OCI-LY3 (cell line): Measurements from ENCODE around the gene ADAMTS2.

Experiments
- H2AFZ ChIP-seq: fragments of 200-600, 300-600 bp; shearing (Covaris generic); 2 replicates; pipeline ENCODE4 v1.6.0; 2014; ENCODE audit warnings: antibody characterized with exemption, low read depth, low read length
- H3K27ac ChIP-seq: fragments of 200-600, 300-600 bp; sonication (generic); 2 replicates; pipeline ENCODE4 v1.5.1; 2014; ENCODE audit warnings: mild to moderate bottlenecking, low read length, moderate library complexity, mixed read lengths
- H3K27me3 ChIP-seq: fragments of 200-600, 300-600 bp; sonication (generic); 2 replicates; pipeline ENCODE4 v1.6.1; 2014; ENCODE audit warnings: low read depth, low read length, mixed read lengths
- H3K36me3 ChIP-seq: fragments of 200-600, 300-600 bp; sonication (generic); replicated peaks from 2 replicates; pipeline ENCODE3; 2014; ENCODE audit warnings: low read depth, low read length, mixed read lengths
- H3K4me1 ChIP-seq: fragments of 300-600, 200-600 bp; sonication (generic); 2 replicates; pipeline ENCODE4 v1.6.1; 2014; ENCODE audit warnings: low read length, mixed read lengths
- H3K4me2 ChIP-seq: fragments of 200-600, 300-600 bp; sonication (generic); 2 replicates; pipeline ENCODE4 v1.6.1; 2014; ENCODE audit warnings: low read length, mixed read lengths
- H3K4me3 ChIP-seq: fragments of 300-600, 200-600 bp; sonication (generic); 2 replicates; pipeline ENCODE4 v1.5.1; 2014; ENCODE audit warnings: antibody characterized with exemption, mild to moderate bottlenecking, low read length, moderate library complexity
- H3K79me2 ChIP-seq: fragments of 300-600, 200-600 bp; shearing (Covaris generic); 2 replicates; pipeline ENCODE4 v1.6.1; 2014; ENCODE audit warnings: mild to moderate bottlenecking, low read length, mixed read lengths
- H3K9ac ChIP-seq: fragments of 300-600, 200-600 bp; shearing (Covaris generic); 2 replicates; pipeline ENCODE4 v1.6.0; 2014; ENCODE audit warnings: mild to moderate bottlenecking, low read length, moderate library complexity
- H3K9me3 ChIP-seq: fragments of 200-600, 300-600 bp; shearing (Covaris generic); 2 replicates; pipeline ENCODE4 v1.6.1; 2014; ENCODE audit warnings: low read length, mixed read lengths; ENCODE audit not compliant: insufficient read depth
- H4K20me1 ChIP-seq: fragments of 200-600, 300-600 bp; sonication (generic); 2 replicates; pipeline ENCODE4 v1.6.1; 2016; ENCODE audit warnings: low read length, mixed read lengths; ENCODE audit not compliant: insufficient read depth
- EZH2phosphoT487 ChIP-seq: fragments of 200-600 bp; shearing (Covaris generic); IDR thresholded peaks from 2 replicates; pipeline ENCODE4 v1.6.1; 2018; ENCODE audit warnings: antibody characterized with exemption, mixed run types, low read depth
- TF ChIP-seq, protein P1 (sequence below): fragments of 200-600, 300-600 bp; sonication (generic); IDR thresholded peaks from 2 replicates; pipeline ENCODE4 v1.5.1; 2014; ENCODE audit warnings: antibody characterized with exemption, low read length, low read depth

The ADAMTS2 gene

GRCh38 chr5:179131886-179132585, 213.2 kb downstream of the ADAMTS2 start:
- no peaks in the 10 kb centered on the region for H4K20me1 ChIP-seq
- no peaks in the 10 kb centered on the region for H3K4me1 ChIP-seq
- H2AFZ ChIP-seq, result no peak overlapping the region
- TF ChIP-seq EZH2phosphoT487, result no peak
- TF ChIP-seq, protein P1, sequence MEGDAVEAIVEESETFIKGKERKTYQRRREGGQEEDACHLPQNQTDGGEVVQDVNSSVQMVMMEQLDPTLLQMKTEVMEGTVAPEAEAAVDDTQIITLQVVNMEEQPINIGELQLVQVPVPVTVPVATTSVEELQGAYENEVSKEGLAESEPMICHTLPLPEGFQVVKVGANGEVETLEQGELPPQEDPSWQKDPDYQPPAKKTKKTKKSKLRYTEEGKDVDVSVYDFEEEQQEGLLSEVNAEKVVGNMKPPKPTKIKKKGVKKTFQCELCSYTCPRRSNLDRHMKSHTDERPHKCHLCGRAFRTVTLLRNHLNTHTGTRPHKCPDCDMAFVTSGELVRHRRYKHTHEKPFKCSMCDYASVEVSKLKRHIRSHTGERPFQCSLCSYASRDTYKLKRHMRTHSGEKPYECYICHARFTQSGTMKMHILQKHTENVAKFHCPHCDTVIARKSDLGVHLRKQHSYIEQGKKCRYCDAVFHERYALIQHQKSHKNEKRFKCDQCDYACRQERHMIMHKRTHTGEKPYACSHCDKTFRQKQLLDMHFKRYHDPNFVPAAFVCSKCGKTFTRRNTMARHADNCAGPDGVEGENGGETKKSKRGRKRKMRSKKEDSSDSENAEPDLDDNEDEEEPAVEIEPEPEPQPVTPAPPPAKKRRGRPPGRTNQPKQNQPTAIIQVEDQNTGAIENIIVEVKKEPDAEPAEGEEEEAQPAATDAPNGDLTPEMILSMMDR, result no peak
- no peaks in the 10 kb centered on the region for H3K36me3 ChIP-seq
- no peaks in the 10 kb centered on the region for H3K79me2 ChIP-seq
- no peak overlapping the region for H3K4me2 ChIP-seq
- H3K9ac ChIP-seq, result no peak overlapping the region
- H3K9me3 ChIP-seq, result no peaks in the 10 kb centered on the region
- H3K4me3 ChIP-seq, result no peak overlapping the region
- H3K27me3 ChIP-seq, result no peaks in the 10 kb centered on the region
- no peak overlapping the region for H3K27ac ChIP-seq

DNA sequence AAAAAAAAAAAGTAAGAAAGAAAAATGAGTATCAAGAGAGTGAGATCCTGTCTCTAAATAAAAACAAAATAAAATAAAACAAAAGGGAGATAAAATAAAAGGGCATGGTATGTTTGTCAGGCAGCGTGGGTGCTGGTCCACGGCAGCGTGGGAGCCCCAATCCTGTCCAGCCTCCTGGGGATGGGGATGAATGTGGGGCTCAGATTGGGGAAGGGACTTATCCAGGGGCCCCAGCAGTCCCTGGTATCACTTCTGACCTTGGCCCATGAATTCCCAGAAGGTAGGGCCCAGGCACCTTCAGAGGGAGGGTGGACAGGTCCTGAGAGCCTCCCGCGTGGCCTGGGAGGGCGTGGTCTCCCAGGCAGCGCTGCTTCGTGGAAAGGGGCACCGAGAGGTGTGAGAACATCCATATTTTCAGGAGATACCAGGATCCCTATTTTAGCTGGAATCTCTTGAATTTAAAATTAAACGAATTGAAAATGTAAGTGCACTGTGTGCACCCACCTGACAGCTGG, 213.9 kb downstream of the ADAMTS2 start:
- no peaks in the 10 kb centered on the region for H3K4me1 ChIP-seq
- no peak overlapping the region for H2AFZ ChIP-seq
- TF ChIP-seq EZH2phosphoT487, result no peak
- TF ChIP-seq, protein P1, result no peak
- no peak overlapping the region for H3K4me2 ChIP-seq
- no peak overlapping the region for H3K4me3 ChIP-seq
- H3K27me3 ChIP-seq, result no peaks in the 10 kb centered on the region
- H3K27ac ChIP-seq, result no peak overlapping the region
- H3K9ac ChIP-seq, result no peak overlapping the region
- no peaks in the 10 kb centered on the region for H3K36me3 ChIP-seq
- H3K79me2 ChIP-seq, result no peaks in the 10 kb centered on the region
- no peaks in the 10 kb centered on the region for H4K20me1 ChIP-seq
- H3K9me3 ChIP-seq, result no peaks in the 10 kb centered on the region

DNA sequence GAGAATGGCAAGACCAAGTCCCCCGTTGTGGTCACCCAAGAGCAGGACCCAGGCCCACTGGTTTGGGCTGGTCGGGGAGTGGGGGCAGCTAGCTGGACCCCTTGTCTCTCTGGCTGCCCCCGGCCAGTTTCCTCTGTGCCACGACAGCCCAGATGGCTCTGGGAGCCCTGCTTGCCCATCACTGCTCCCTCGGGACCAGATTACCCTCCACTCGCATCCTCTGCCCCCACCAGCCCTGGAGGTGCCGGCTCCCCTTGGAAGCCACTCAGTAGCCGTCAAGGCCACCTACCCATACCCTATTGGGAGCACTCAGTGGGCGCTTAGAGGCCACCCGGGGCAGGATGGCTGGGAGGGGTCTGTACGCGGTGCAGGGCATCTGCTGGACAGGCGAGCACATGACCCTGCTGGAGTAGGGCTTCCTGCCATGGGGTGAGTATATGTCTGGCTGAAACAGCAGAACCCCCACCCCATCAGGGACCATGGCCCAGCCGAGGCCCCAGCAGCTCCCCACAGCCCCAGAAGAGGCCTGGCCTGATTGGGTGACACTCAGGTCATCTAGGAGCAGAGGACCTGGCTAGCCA, 215.1 kb downstream of the ADAMTS2 start:
- Histone ChIP-seq H3K79me2 (no peaks in the 10 kb centered on the region), H3K27ac (no peak overlapping the region), H3K27me3 (no peaks in the 10 kb centered on the region), H2AFZ (no peak overlapping the region), H4K20me1 (no peaks in the 10 kb centered on the region), H3K4me2 (no peak overlapping the region), H3K9ac (no peak overlapping the region), H3K4me3 (no peak overlapping the region), H3K36me3 (no peaks in the 10 kb centered on the region), H3K4me1 (no peaks in the 10 kb centered on the region), H3K9me3 (no peaks in the 10 kb centered on the region)
- no peak for TF ChIP-seq EZH2phosphoT487
- TF ChIP-seq, protein P1, result no peak

DNA sequence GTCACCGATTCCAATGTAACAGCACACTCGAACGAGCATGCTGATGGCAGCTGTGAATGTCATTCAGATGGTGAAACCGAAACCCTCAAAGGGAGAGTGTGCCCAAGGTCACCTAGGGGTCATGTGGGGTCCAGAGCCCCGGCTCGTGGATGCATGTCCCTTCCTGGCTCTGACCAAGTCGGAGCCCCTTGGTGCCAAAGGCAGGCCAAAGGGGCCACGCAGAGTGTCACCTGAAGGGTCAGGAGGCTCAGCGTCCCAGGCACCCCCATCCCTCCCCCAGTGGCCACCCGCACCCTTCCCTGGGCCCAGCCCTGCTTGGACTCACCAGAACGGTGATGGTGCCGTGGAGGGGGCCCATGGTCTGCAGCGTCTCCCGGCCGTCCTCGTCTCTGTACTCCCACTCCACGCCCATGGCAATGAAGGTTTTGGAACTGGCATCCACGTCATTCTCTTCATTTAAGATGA, 215.6 kb downstream of the ADAMTS2 start:
- Histone ChIP-seq H3K36me3 (no peaks in the 10 kb centered on the region), H3K79me2 (no peaks in the 10 kb centered on the region), H3K4me2 (no peak overlapping the region), H3K9me3 (no peaks in the 10 kb centered on the region), H4K20me1 (no peaks in the 10 kb centered on the region), H3K9ac (no peak overlapping the region), H3K4me1 (no peaks in the 10 kb centered on the region), H3K27ac (no peak overlapping the region), H3K4me3 (no peak overlapping the region), H2AFZ (no peak overlapping the region), H3K27me3 (no peaks in the 10 kb centered on the region)
- TF ChIP-seq EZH2phosphoT487, result no peak
